H1 (cell line): ENCODE measurements around the gene RSAD1. TPM values are rescaled to one million over a fixed set of nuclear protein-coding genes. Genes with fewer than 3 reads are reported as not detected.
A peak's percentile ranks its signal among the peaks of the same experiment; 100 is the strongest.

Experiments
- CHD7 ChIP-seq: fragments of 300-600 bp; sonication (generic); IDR thresholded peaks from 2 replicates; pipeline ENCODE4 v1.7.1; 2012; ENCODE audit warnings: low read length, moderate library complexity, mild to moderate bottlenecking, inconsistent platforms; ENCODE audit not compliant: insufficient replicate concordance
- SRF ChIP-seq: IDR thresholded peaks from 2 replicates; pipeline ENCODE4 v1.6.1; 2011; ENCODE audit warnings: mild to moderate bottlenecking, low read depth, low read length, moderate library complexity
- TAF7 ChIP-seq: optimal IDR thresholded peaks from 2 replicates; pipeline ENCODE3; 2011; ENCODE audit warnings: low read depth, mild to moderate bottlenecking, inconsistent platforms, low read length, moderate library complexity, borderline replicate concordance
- TEAD4 ChIP-seq: IDR thresholded peaks from 2 replicates; pipeline ENCODE4 v1.6.1; 2012; ENCODE audit warnings: low read depth, low read length, inconsistent platforms, mixed read lengths
- polyA plus RNA-seq, 7 experiments: library from polyadenylated mRNA; depleted of rRNA in 3 of 7; stranded (reverse) in 5 of 7; unstranded in 2 of 7; fragments of >200 nt in 5 of 7; fragments of 200-250 nt in 2 of 7; gene quantifications; 1 replicate in 5 of 7; 2 replicates in 1 of 7; 4 replicates in 1 of 7; pipeline versions ENCODE4 v1.2.1 to v1.2.3, GENCODE V29; 2011 to 2013; ENCODE audit warnings: missing spikeins in 2 of 7, mixed read lengths in 2 of 7
- total RNA-seq: library from RNA; stranded (reverse); fragmentation: NEBNext Ultra II Directional; extraction: Animal tissue kit (Norgen Biotek cat#: 25700); gene quantifications from 2 replicates; pipeline ENCODE4 v1.2.1, GENCODE V29; 2021
- TF ChIP-seq, protein P1 (sequence below): IDR thresholded peaks from 2 replicates; pipeline ENCODE4 v1.6.1; 2011; ENCODE audit warnings: low read length, improper control_type of control experiment

The RSAD1 gene
- total and polyA plus RNA-seq, 2 of the 8 experiments (the other 6 are each of a cell fraction or from before 2014, with no cell fraction given) = 17.9 to 33.5 TPM

DNA sequence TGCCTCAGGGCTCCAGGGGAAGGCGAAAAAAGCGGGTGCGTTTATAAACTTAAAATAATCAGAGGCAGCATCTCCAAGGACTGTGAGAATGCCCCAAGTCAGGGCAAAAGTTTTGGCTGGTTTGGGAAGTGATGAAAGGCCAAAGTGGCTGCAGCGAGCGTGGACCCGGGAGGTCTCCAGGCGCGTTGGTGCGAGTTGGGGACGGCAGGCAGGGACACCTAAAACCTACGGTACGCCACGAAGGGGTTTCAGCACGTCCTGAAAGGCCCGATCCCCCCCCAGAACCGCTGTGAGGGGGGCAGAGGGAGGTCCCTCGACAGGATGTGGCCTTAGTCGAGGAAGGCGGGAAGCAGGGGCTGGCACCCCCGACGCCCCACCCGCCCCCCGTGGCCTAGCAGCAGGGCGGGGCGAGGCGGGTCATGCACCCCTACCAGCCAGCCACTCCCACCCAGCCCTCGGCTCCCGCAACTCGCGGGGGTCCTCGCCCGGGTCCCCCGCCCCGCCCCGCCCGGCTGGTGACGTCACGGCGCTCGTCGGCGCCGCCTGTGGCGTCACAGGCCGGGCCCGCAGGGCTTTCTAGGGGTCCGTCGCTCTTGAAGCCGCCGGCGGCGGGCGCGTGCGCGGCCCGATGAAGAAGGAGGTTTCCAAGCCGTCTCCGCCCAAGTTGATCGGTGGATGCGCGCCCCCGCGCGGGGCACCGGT is 29.4 kb downstream of the RSAD1 start, which contains the start of gene MYCBPAP (continued):
- TF ChIP-seq CHD7 = no peak
- peak; percentile 7; the same call in 1 of the 2 replicates for TF ChIP-seq SRF
- TF ChIP-seq, protein P1, sequence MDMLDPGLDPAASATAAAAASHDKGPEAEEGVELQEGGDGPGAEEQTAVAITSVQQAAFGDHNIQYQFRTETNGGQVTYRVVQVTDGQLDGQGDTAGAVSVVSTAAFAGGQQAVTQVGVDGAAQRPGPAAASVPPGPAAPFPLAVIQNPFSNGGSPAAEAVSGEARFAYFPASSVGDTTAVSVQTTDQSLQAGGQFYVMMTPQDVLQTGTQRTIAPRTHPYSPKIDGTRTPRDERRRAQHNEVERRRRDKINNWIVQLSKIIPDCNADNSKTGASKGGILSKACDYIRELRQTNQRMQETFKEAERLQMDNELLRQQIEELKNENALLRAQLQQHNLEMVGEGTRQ = no peak
- TF ChIP-seq TEAD4 = no peak
- peak; percentile 60 for TF ChIP-seq TAF7
- TF ChIP-seq, all 59 proteins: peak for 15
